Neuronal stem cell (in vitro differentiated cells): ENCODE results near the gene IFT81.

ENCODE experiments used
- DNase-seq: peaks from one replicate; pipeline ENCODE4 v3.0.0-alpha.2; 2013; ENCODE audit warnings: low spot score
- H2AFZ ChIP-seq: one replicate; pipeline ENCODE4 v1.6.1; 2013; ENCODE audit warnings: mild to moderate bottlenecking, low read length, inconsistent platforms
- H2AK5ac ChIP-seq: 2 replicates; pipeline ENCODE4 v1.6.1; 2013; ENCODE audit warnings: low read depth, mild to moderate bottlenecking, inconsistent platforms, low read length, moderate library complexity, mixed read lengths
- H2BK120ac ChIP-seq: 2 replicates; pipeline ENCODE4 v1.6.1; 2013; ENCODE audit warnings: low read depth, mild to moderate bottlenecking, inconsistent platforms, low read length, moderate library complexity, mixed read lengths
- H2BK12ac ChIP-seq: one replicate; pipeline ENCODE4 v1.6.1; 2013; ENCODE audit warnings: low read length, inconsistent platforms
- H2BK15ac ChIP-seq: 2 replicates; pipeline ENCODE4 v1.6.1; 2013; ENCODE audit warnings: mild to moderate bottlenecking, low read length, inconsistent platforms, mixed read lengths
- H2BK5ac ChIP-seq: one replicate; pipeline ENCODE4 v1.6.1; 2013; ENCODE audit warnings: inconsistent platforms, mild to moderate bottlenecking, low read length, moderate library complexity
- H3K14ac ChIP-seq: one replicate; pipeline ENCODE4 v1.6.1; 2013; ENCODE audit warnings: low read length, inconsistent platforms
- H3K18ac ChIP-seq: 2 replicates; pipeline ENCODE4 v1.6.1; 2013; ENCODE audit warnings: low read length, inconsistent platforms
- H3K23ac ChIP-seq: 2 replicates; pipeline ENCODE4 v1.6.1; 2013; ENCODE audit warnings: low read depth, mild to moderate bottlenecking, mixed read lengths, low read length, inconsistent platforms; ENCODE audit not compliant: poor library complexity
- H3K27ac ChIP-seq: replicated peaks from 3 replicates; pipeline ENCODE4 v1.5.1; 2013; ENCODE audit warnings: low read length, inconsistent platforms
- H3K27me3 ChIP-seq, 3 experiments: 2 replicates each; pipeline ENCODE4 v1.6.1; 2013; ENCODE audit warnings: low read length in 3 of 3, mild to moderate bottlenecking in 2 of 3, inconsistent platforms in 1 of 3, low read depth in 1 of 3, mixed read lengths in 1 of 3, moderate library complexity in 1 of 3; ENCODE audit not compliant: control insufficient read depth in 3 of 3, insufficient read depth in 3 of 3
- H3K36me3 ChIP-seq, 2 donors: replicated peaks in 1 of 2; 2 replicates each; pipeline ENCODE4 v1.6.1; 2013; ENCODE audit warnings: low read length in 2 of 2; ENCODE audit not compliant: control insufficient read depth in 2 of 2, insufficient read depth in 2 of 2
- H3K4ac ChIP-seq: 2 replicates; pipeline ENCODE4 v1.6.1; 2013; ENCODE audit warnings: inconsistent platforms, mild to moderate bottlenecking, low read length, moderate library complexity
- H3K4me1 ChIP-seq, 2 donors: 1 replicate in 1 of 2; 2 replicates in 1 of 2; pipeline ENCODE4 v1.6.1; 2013; ENCODE audit warnings: low read length in 2 of 2, low read depth in 1 of 2; ENCODE audit not compliant: control insufficient read depth in 2 of 2, insufficient read depth in 1 of 2
- H3K4me2 ChIP-seq: one replicate; pipeline ENCODE4 v1.6.1; 2013; ENCODE audit warnings: mild to moderate bottlenecking, low read length, inconsistent platforms; ENCODE audit not compliant: insufficient read depth, poor library complexity, severe bottlenecking
- H3K4me3 ChIP-seq, 2 donors: 2 replicates each; pipeline ENCODE4 v1.5.1; 2013; ENCODE audit warnings: low read length in 2 of 2, mild to moderate bottlenecking in 2 of 2, inconsistent platforms in 1 of 2, moderate library complexity in 1 of 2
- H3K79me1 ChIP-seq: one replicate; pipeline ENCODE4 v1.6.1; 2013; ENCODE audit warnings: low read depth, mild to moderate bottlenecking, inconsistent platforms, low read length, moderate library complexity
- H3K9ac ChIP-seq: one replicate; pipeline ENCODE4 v1.6.1; 2013; ENCODE audit warnings: mild to moderate bottlenecking, low read depth, low read length, inconsistent platforms; ENCODE audit not compliant: poor library complexity
- H3K9me3 ChIP-seq, 2 donors: replicated peaks in 1 of 2; 2 replicates each; pipeline versions ENCODE3 to v1.6.1; 2013; ENCODE audit warnings: low read length in 2 of 2, mild to moderate bottlenecking in 2 of 2, inconsistent platforms in 1 of 2, low read depth in 1 of 2, mixed read lengths in 1 of 2, moderate library complexity in 1 of 2; ENCODE audit not compliant: control insufficient read depth in 2 of 2, insufficient read depth in 1 of 2
- H4K8ac ChIP-seq: one replicate; pipeline ENCODE4 v1.6.1; 2013; ENCODE audit warnings: low read depth, mild to moderate bottlenecking, inconsistent platforms, low read length, moderate library complexity
- H4K91ac ChIP-seq: one replicate; pipeline ENCODE4 v1.6.1; 2013; ENCODE audit warnings: low read length, low read depth, mild to moderate bottlenecking, inconsistent platforms; ENCODE audit not compliant: poor library complexity
- WGBS, 2 donors: extraction: QIAGEN DNeasy Blood & Tissue Kit; methylation state at CpG; one replicate each; pipeline ENCODE4 v1.1.7; 2013; ENCODE audit warnings: missing lambda C conversion rate in 2 of 2, mixed read lengths in 1 of 2; ENCODE audit not compliant: insufficient read length in 2 of 2, insufficient replicate concordance in 1 of 2; ENCODE audit errors: extremely low coverage in 2 of 2; 5-methylcytosine and 5-hydroxymethylcytosine counted together

The IFT81 gene

GRCh38 chr12:110234331-110234751 is 110.2 kb downstream of the IFT81 start:
- no peaks in the 10 kb centered on the region for H3K27me3 ChIP-seq
- H3K4me2 ChIP-seq, result no peak overlapping the region

GRCh38 chr12:110234755-110235154 is 110.6 kb downstream of the IFT81 start:
- no peak overlapping the region for H3K4me3 ChIP-seq

More at GRCh38 chr12:110234331-110234751, 110.2 kb downstream of the IFT81 start:
- no peak overlapping the region for H3K18ac ChIP-seq
- no peak overlapping the region for H3K27ac ChIP-seq
- H3K14ac ChIP-seq, result no peak overlapping the region
- no peaks in the 10 kb centered on the region for H3K79me1 ChIP-seq
- no peak for DNase-seq
- no peak overlapping the region for H2BK5ac ChIP-seq
- no peak overlapping the region for H2AK5ac ChIP-seq
- no peak overlapping the region for H2BK120ac ChIP-seq
- no peak overlapping the region for H3K4ac ChIP-seq
- H3K9me3 ChIP-seq, result no peaks in the 10 kb centered on the region
- H4K91ac ChIP-seq, result no peak overlapping the region
- no peak overlapping the region for H3K9ac ChIP-seq
- H2AFZ ChIP-seq, result no peak overlapping the region
- no peak overlapping the region for H2BK15ac ChIP-seq
- no peak overlapping the region for H3K4me3 ChIP-seq
- peaks cover 0 to 2% of the 10 kb centered on the region in 2 donors for H3K36me3 ChIP-seq
- no peak overlapping the region for H3K23ac ChIP-seq
- H4K8ac ChIP-seq, result no peak overlapping the region
- H3K4me1 ChIP-seq, result peaks cover 0 to 12% of the 10 kb centered on the region in 2 donors
- no CpG with 5 or more reads among the region's 2 CpGs for WGBS, 2 donors
- H2BK12ac ChIP-seq, result no peak overlapping the region

GRCh38 chr12:110235383-110235782 is 111.2 kb downstream of the IFT81 start:
- Histone ChIP-seq H3K23ac (no peak overlapping the region), H3K18ac (no peak overlapping the region), H2BK5ac (no peak overlapping the region), H3K27me3 (no peaks in the 10 kb centered on the region), H2BK15ac (no peak overlapping the region), H3K9ac (no peak overlapping the region), H3K79me1 (no peaks in the 10 kb centered on the region), H2BK12ac (no peak overlapping the region), H4K91ac (no peak overlapping the region), H3K4ac (no peak overlapping the region), H2BK120ac (no peak overlapping the region), H3K4me2 (no peak overlapping the region), H3K9me3 (no peaks in the 10 kb centered on the region), H4K8ac (no peak overlapping the region), H2AK5ac (no peak overlapping the region), H3K36me3 (no peaks in the 10 kb centered on the region), H3K27ac (no peak overlapping the region), H2AFZ (no peak overlapping the region), H3K4me3 (no peak overlapping the region), H3K14ac (no peak overlapping the region), H3K4me1 (peaks cover 0 to 12% of the 10 kb centered on the region in 2 donors)
- no peak for DNase-seq
- no CpG with 5 or more reads among the region's 1 CpG for WGBS, 2 donors

More at GRCh38 chr12:110234755-110235154, 110.6 kb downstream of the IFT81 start:
- H3K27me3 ChIP-seq, result no peaks in the 10 kb centered on the region
- H3K18ac ChIP-seq, result no peak overlapping the region
- peaks cover 0 to 12% of the 10 kb centered on the region in 2 donors for H3K4me1 ChIP-seq
- H3K23ac ChIP-seq, result no peak overlapping the region
- H4K8ac ChIP-seq, result no peak overlapping the region
- no peaks in the 10 kb centered on the region for H3K79me1 ChIP-seq
- H4K91ac ChIP-seq, result no peak overlapping the region
- H2BK120ac ChIP-seq, result no peak overlapping the region
- H3K4me2 ChIP-seq, result no peak overlapping the region
- H2AK5ac ChIP-seq, result no peak overlapping the region
- no peak overlapping the region for H2AFZ ChIP-seq
- H3K14ac ChIP-seq, result no peak overlapping the region
- WGBS, 2 donors, result no CpG with 5 or more reads among the region's 3 CpGs
- H3K9ac ChIP-seq, result no peak overlapping the region
- no peak overlapping the region for H2BK12ac ChIP-seq
- no peak overlapping the region for H3K4ac ChIP-seq
- H3K27ac ChIP-seq, result no peak overlapping the region
- H2BK15ac ChIP-seq, result no peak overlapping the region
- no peaks in the 10 kb centered on the region for H3K9me3 ChIP-seq
- H3K36me3 ChIP-seq, result no peaks in the 10 kb centered on the region
- H2BK5ac ChIP-seq, result no peak overlapping the region
- no peak for DNase-seq

GRCh38 chr12:110243227-110243626 is 119.1 kb downstream of the IFT81 start:
- no peak for DNase-seq
- no peak overlapping the region for H2BK120ac ChIP-seq
- no peak overlapping the region for H3K18ac ChIP-seq
- no peak overlapping the region for H2BK15ac ChIP-seq
- no CpG with 5 or more reads among the region's 5 CpGs for WGBS, 2 donors
- H3K23ac ChIP-seq, result no peak overlapping the region
- no peak overlapping the region for H3K4me3 ChIP-seq
- no peak overlapping the region for H2BK12ac ChIP-seq
- no peaks in the 10 kb centered on the region for H3K79me1 ChIP-seq
- no peak overlapping the region for H3K14ac ChIP-seq
- H3K36me3 ChIP-seq, result peaks cover 0 to 33% of the 10 kb centered on the region in 2 donors
- peaks cover 0 to 4% of the 10 kb centered on the region in 2 donors for H3K9me3 ChIP-seq
- H2AK5ac ChIP-seq, result no peak overlapping the region
- H3K4ac ChIP-seq, result no peak overlapping the region
- H3K27ac ChIP-seq, result no peak overlapping the region
- H2BK5ac ChIP-seq, result no peak overlapping the region
- H3K9ac ChIP-seq, result no peak overlapping the region
- no peak overlapping the region for H2AFZ ChIP-seq
- no peak overlapping the region for H3K4me2 ChIP-seq
- H3K4me1 ChIP-seq, result peaks cover 0 to 3% of the 10 kb centered on the region in 2 donors
- no peak overlapping the region for H4K8ac ChIP-seq
- no peaks in the 10 kb centered on the region for H3K27me3 ChIP-seq
- no peak overlapping the region for H4K91ac ChIP-seq
